Stimulated activated CD8-positive, alpha-beta memory T cell treated with anti-CD3 and anti-CD28 coated beads, Interleukin-15, amount 100 ng/mL, for 24 hours (primary cell): ENCODE results near the gene MGAT4A.
"Not testable (repeated sequence)": the region's sequence is repeated elsewhere in the genome, so short reads cannot be mapped to it uniquely, and the experiment has no call there.

Experiments
- DNase-seq: peaks from one replicate; pipeline ENCODE4 v3.0.0-alpha.2; 2020; ENCODE audit warnings: low read depth

MGAT4A gene

DNA sequence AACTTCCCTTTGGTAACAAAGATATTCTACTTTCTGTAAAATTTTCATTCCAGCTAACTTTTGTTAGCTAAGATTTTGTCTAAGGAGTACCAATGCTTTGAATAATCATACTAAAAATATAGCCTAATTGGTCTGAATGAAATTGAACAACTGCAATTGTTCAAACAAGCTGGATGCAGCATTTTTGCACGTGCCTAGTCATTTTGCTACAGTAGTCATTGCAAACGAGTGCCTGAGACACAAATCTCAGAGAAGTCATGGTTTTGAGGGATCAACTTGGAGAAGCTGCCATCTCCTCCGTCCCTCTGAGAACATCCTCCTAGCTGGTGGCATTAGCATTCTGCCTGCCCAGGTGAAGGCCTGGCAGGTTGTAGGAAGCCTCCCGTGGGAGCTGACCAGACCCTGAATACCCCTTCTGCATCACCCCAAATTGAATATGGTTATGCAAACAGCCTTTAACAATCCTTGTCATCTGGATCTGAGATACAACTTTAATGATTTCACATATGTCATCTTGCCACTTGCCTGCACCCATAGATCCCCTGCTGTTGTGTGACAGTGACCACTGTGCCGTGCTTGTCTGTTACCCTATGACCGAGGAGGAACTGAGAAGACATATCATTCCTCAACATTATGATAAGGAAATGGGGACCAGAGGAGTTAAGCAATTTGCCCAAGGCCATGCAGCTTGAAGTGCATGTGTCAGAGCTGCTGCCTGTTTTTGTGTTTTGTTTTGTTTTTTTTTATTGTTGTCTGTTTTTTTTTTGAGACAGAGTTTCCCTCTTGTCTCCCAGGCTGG, 29.1 kb upstream of the MGAT4A start:
- no peak for DNase-seq

- DNase-seq = no peak
Measured at GRCh38 chr2:98759338-98759737, 28.4 kb upstream of the MGAT4A start.

GRCh38 chr2:98757904-98758421, 27.0 kb upstream of the MGAT4A start:
- no peak for DNase-seq

GRCh38 chr2:98753801-98754200, 22.9 kb upstream of the MGAT4A start:
- DNase-seq = no peak

DNA sequence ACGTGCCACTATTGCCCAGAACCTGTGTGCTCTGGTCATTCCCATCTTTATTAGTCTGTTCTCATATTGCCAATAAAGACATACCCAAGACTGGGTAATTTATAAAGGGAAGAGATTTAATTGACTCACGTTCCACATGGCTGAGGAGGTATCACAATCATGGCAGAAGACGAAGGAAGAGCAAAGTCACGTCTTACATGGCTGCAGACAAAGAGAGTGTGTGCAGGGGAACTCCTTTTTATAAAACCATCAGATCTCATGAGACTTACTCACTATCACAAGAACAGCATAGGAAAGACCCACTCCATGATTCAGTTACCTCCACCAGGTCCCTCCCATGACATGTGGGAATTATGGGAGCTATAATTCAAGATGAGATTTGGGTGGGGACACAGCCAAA, 21.8 kb upstream of the MGAT4A start:
- not testable (repeated sequence) for DNase-seq

DNA sequence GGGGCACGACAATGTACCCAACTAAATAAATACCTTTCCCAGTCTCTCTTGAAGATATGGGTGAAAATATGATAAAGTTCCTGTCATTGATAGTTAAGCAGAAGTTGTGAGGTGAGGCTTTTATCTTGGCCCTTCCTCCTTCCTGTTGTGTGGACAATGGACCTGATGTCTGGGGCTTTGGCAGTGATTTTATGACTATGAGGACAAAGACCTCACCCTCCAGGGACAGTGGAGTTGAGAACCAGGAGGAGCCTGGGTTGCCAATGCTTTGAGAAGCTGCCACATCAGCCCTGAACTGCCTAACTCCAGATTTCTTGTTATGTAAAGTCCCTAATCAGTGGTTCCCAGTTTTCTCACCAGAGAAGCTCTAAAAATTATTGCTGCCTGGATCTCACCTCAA, 20.8 kb upstream of the MGAT4A start:
- DNase-seq = no peak

DNA sequence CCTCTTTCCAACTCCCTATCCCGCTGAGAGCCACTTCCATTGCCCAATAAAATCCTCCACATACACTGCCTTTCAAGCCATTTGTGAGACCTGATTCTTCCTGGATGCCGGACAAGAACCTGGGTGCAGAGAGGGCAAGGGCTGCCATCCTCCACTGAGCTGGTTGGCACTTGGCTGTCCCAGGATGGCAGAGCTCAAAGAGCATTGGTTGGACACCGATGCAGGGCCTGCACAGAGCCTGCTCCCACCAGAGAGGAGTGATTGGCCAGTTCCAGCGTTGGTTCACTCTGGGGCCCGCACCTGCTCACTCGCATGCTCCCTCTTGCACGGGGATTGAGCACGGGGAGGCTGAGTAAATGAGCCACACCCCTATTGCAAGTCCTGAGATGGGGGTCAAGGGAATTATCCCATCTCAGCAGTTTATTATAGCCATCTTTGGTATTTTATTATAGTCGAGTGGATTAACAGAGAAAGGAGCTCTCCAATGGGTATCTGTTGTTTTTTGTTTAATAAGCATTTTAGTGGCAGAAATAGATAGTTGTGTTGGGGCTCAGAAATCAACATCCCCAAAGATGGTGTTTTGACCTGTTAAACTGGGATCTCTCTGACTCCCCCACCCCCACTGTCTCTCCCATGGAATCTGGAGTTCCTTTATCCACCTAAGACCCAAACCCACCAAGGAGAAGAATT, 19.8 kb upstream of the MGAT4A start:
- DNase-seq = no peak

- no peak for DNase-seq
Measured at GRCh38 chr2:98749066-98749450, 18.1 kb upstream of the MGAT4A start.

- no peak for DNase-seq
Measured at GRCh38 chr2:98748292-98749065, 17.5 kb upstream of the MGAT4A start.

DNA sequence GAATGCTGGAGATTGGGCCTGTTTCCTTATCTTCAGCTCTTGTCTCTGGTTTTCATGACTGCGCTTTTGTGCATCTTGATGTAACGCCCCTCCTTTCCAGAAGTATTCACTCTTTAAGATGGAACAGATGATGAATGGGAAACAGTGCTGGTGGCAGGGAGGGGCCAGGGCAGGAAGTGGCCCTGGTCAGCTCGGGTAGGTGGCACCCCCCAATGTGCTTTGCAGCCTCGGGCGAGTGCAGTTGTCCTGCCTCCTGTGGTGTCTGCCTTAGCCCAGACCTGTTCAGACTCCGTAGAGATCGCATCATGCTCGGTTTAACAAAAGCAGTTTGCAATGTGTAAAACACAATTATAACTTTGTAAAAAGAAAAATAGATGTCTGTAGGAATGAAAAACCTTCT, 17.0 kb upstream of the MGAT4A start:
- DNase-seq = no peak

DNA sequence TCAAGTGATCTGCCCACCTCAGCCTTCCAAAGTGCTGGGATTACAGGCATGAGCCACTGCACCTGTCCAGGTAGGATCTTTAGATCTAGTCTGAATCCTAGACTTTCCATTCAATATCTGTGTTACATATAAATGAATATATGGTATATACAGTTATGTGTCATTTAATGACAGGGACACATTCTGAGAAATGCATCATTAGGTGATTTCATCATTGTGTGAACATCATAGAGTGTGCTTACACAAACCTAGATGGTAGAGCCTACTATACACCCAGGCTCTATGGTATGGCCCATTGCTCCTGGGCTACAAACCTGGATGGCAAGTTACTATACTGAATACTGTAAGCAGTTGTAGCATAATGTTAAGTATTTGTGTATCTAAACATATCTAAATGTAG, 15.5 kb upstream of the MGAT4A start:
- DNase-seq = no peak

- no peak for DNase-seq
Measured at GRCh38 chr2:98744595-98744994, 13.7 kb upstream of the MGAT4A start.

GRCh38 chr2:98743835-98744234, 12.9 kb upstream of the MGAT4A start:
- no peak for DNase-seq

DNA sequence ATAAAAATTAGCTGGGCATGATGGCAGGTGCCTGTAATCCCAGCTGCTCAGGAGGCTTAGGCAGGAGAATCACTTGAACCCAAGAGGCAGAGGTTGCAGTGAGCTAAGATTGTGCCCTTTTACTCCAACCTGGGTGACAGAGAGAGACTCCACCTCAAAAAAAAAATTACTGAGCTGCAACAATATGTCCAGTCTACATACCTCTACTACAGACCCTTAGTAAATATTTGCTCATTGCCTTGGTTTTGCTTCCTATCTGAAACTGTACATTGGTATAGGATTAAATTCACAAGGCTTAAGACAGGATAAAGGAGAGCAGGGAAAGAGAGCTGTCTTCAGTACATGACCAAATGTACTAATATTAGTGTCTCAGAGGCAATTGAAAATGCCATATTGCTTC, 8.1 kb upstream of the MGAT4A start:
- no peak for DNase-seq

DNA sequence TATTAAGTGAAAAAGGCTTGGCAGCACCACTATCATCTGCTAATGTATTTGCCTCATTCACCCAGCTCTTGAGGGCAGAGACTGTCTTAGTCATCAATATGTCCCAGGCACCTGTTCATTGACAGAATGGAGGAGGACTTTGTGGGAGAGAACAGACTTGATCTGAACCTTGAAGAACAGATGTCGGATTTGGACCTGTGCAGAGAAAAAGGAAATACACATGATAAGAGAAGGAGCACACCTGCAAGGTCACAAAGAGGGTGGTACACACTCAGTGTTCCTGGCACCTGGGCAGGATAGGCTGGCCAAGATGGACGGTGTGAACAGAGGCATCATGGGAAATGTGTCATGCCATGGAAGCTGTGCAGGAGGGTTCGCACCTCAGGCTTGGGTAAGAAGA, 7.4 kb upstream of the MGAT4A start:
- no peak for DNase-seq

- DNase-seq = no peak
Measured at GRCh38 chr2:98737848-98738247, 6.9 kb upstream of the MGAT4A start.

- no peak for DNase-seq
Measured at GRCh38 chr2:98736464-98736889, 5.5 kb upstream of the MGAT4A start.

GRCh38 chr2:98734823-98735260, 3.9 kb upstream of the MGAT4A start:
- DNase-seq = no peak

DNA sequence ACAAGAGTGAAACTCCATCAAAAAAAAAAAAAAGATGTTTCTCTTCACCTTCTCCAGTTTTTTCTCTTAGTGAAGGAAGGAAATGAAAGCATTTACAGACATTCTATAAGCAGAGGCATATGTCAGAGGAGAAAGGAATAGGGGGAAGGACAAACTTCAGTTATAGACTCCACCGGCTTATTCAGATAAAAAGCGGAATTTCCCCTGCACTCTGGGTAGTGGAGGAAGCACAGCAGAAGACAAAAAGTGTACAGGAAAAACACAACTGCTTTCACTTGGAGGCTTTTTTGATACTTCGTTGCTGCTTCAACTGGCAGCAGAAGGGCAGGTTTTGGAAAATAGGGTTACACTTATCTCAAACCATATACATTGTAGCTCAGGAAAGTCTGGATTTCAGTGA, 3.2 kb upstream of the MGAT4A start:
- DNase-seq = no peak

DNA sequence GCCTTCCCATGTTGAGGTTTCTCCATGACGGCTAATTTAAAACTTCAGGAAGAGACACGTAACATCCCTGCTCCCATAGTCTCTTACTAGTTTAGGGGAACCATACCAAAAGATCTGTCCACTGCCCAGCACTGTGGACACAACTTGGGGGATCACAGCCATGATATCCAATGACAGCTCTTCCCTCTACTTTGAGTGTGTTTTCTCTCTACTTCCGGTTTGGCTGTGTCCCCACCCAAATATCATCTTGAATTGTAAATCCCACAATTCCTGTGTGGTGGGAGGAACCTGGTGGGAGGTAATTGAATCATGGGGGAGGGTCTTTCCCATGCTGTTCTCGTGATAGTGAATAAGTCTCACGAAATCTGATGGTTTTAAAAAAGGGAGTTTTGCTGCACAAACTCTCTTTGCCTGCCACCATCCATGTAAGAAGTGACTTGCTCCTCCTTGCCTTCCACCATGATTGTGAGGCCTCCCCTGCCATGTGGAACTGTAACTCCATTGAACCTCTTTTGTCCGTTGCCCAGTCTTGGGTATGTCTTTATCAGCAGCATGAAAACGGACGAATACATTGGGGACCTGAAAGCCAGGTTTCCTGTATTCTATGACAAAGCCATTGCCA, 1.6 kb upstream of the MGAT4A start:
- DNase-seq = no peak

DNA sequence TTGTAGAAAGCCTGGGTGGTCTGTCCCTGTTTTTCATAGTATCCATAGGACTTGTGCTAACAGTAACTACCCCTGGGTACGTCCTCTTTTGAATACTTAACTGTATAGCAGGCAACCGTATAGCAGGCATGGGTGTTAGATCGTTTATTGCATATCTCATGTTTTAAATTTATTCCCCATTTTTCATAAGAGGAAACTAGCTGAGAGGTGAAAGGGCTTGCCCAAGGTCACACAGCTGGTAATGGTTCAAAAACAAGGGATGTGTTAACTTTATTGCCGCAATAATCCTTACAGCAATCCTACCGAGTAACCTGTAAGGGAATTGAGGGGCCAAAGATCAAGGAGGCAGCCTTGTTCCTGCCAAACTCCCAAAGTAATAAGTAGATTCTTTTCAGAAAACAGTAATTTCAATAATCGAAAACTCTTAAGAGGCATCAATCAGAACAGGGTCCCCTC, 990 bp upstream of the MGAT4A start:
- DNase-seq = no peak

GRCh38 chr2:98730707-98731040, 258 bp downstream of the MGAT4A start:
- no peak for DNase-seq
